ENCODE data around the gene GXYLT2.
A peak's percentile ranks its signal among the peaks of the same experiment; 100 is the strongest.
"Not testable (repeated sequence)": the region's sequence is repeated elsewhere in the genome, so short reads cannot be mapped to it uniquely, and the experiment has no call there.

Gene GXYLT2

GRCh38 chr3:72928781-72929735 is 41.2 kb downstream of the GXYLT2 start:
- not testable (repeated sequence) for DNase-seq (ENCODE audit: low read depth, low spot score)

GRCh38 chr3:72930754-72931153 is 42.9 kb downstream of the GXYLT2 start:
- DNase-seq (ENCODE audit: low read depth, low spot score) = no peak
- H3K27ac ChIP-seq = no peak overlapping the region

More at GRCh38 chr3:72928781-72929735, 41.2 kb downstream of the GXYLT2 start:
- H3K27ac ChIP-seq = not testable (repeated sequence)

GRCh38 chr3:72932416-72932815 is 44.6 kb downstream of the GXYLT2 start:
- H3K27ac ChIP-seq = no peak overlapping the region
- no peak for DNase-seq (ENCODE audit: low read depth, low spot score)

GRCh38 chr3:72938471-72939265 is 50.8 kb downstream of the GXYLT2 start:
- H3K27ac ChIP-seq = no peak overlapping the region
- DNase-seq (ENCODE audit: low read depth, low spot score) = no peak

- DNase-seq (ENCODE audit: low read depth, low spot score) = no peak
- no peak overlapping the region for H3K27ac ChIP-seq
Observed at GRCh38 chr3:72941245-72941644, 53.4 kb downstream of the GXYLT2 start.

- H3K27ac ChIP-seq = no peak overlapping the region
- no peak for DNase-seq (ENCODE audit: low read depth, low spot score)
Observed at GRCh38 chr3:72942427-72942826, 54.6 kb downstream of the GXYLT2 start.

- DNase-seq (ENCODE audit: low read depth, low spot score) = no peak
- peak overlapping the region; percentile 11 for H3K27ac ChIP-seq
Observed at GRCh38 chr3:72944696-72945095, 56.9 kb downstream of the GXYLT2 start.

- no peak for DNase-seq (ENCODE audit: low read depth, low spot score)
- no peak overlapping the region for H3K27ac ChIP-seq
Observed at GRCh38 chr3:72947715-72948490, 60.1 kb downstream of the GXYLT2 start.

- H3K27ac ChIP-seq = no peak overlapping the region
- no peak for DNase-seq (ENCODE audit: low read depth, low spot score)
Observed at GRCh38 chr3:72949016-72949415, 61.2 kb downstream of the GXYLT2 start.

GRCh38 chr3:72950372-72950771 is 62.5 kb downstream of the GXYLT2 start:
- no peak overlapping the region for H3K27ac ChIP-seq
- DNase-seq (ENCODE audit: low read depth, low spot score) = no peak

GRCh38 chr3:72950801-72951200 is 63.0 kb downstream of the GXYLT2 start:
- H3K27ac ChIP-seq = no peak overlapping the region
- DNase-seq (ENCODE audit: low read depth, low spot score) = no peak

GRCh38 chr3:72951259-72951722 is 63.4 kb downstream of the GXYLT2 start:
- H3K27ac ChIP-seq = no peak overlapping the region
- DNase-seq (ENCODE audit: low read depth, low spot score) = no peak

- no peak overlapping the region for H3K27ac ChIP-seq
- DNase-seq (ENCODE audit: low read depth, low spot score) = no peak
Observed at GRCh38 chr3:72953325-72953956, 65.6 kb downstream of the GXYLT2 start.

- no peak overlapping the region for H3K27ac ChIP-seq
- DNase-seq (ENCODE audit: low read depth, low spot score) = no peak
Observed at GRCh38 chr3:72957297-72957696, 69.5 kb downstream of the GXYLT2 start.

- no peak overlapping the region for H3K27ac ChIP-seq
- DNase-seq (ENCODE audit: low read depth, low spot score) = no peak
Observed at GRCh38 chr3:72959336-72959735, 71.5 kb downstream of the GXYLT2 start.

- H3K27ac ChIP-seq = no peak overlapping the region
- DNase-seq (ENCODE audit: low read depth, low spot score) = no peak
Observed at GRCh38 chr3:72960812-72961518, 73.1 kb downstream of the GXYLT2 start.

GRCh38 chr3:72961752-72962151 is 73.9 kb downstream of the GXYLT2 start:
- no peak overlapping the region for H3K27ac ChIP-seq
- no peak for DNase-seq (ENCODE audit: low read depth, low spot score)

- no peak for DNase-seq (ENCODE audit: low read depth, low spot score)
- H3K27ac ChIP-seq = no peak overlapping the region
Observed at GRCh38 chr3:72962317-72962716, 74.5 kb downstream of the GXYLT2 start.

GRCh38 chr3:72964633-72965032 is 76.8 kb downstream of the GXYLT2 start:
- H3K27ac ChIP-seq = no peak overlapping the region
- no peak for DNase-seq (ENCODE audit: low read depth, low spot score)
